ENCODE results near the gene MCM8. TPM values are rescaled to one million over a fixed set of nuclear protein-coding genes. Genes with fewer than 3 reads are reported as not detected.

Gene MCM8
- total RNA-seq, 6 donors from 2014 or later, result 2.9 to 7.5 (median 3.9) TPM

GRCh38 chr20:5913166-5913565 lies 37.3 kb upstream of the MCM8 start:
- TF ChIP-seq POLR2AphosphoS5 (IDR thresholded peaks at IDR 0.05) (no peak), CTCF (IDR thresholded peaks at IDR 0.05) (no peak), EP300 (IDR thresholded peaks at IDR 0.05) (no peak), POLR2A (IDR thresholded peaks at IDR 0.05) (no peak)
- peaks cover 0 to 8% (median 4%) of the 10 kb centered on the region in 4 donors for H3K27me3 ChIP-seq
- H3K4me3 ChIP-seq, result no peak overlapping the region
- H3K4me1 ChIP-seq, result peaks cover 4 to 9% (median 7%) of the 10 kb centered on the region in 4 donors
- no peaks in the 10 kb centered on the region for H3K36me3 ChIP-seq
- WGBS, 2 donors, result 66 to 82% methylated on average over 2 of the region's 2 CpGs
- H3K27ac ChIP-seq, result no peak overlapping the region
- ATAC-seq (ENCODE audit: low FRiP score in 2 of 2) (no peak), DNase-seq (no peak)
- H3K9me3 ChIP-seq, result no peaks in the 10 kb centered on the region

GRCh38 chr20:5914859-5915258 lies 35.6 kb upstream of the MCM8 start:
- 0 to 35% methylated on average over 1 of the region's 1 CpG for WGBS, 2 donors
- TF ChIP-seq CTCF (IDR thresholded peaks at IDR 0.05) (no peak), EP300 (IDR thresholded peaks at IDR 0.05) (no peak), POLR2A (IDR thresholded peaks at IDR 0.05) (no peak), POLR2AphosphoS5 (IDR thresholded peaks at IDR 0.05) (no peak)
- DNase-seq, result no peak
- ATAC-seq (ENCODE audit: low FRiP score in 2 of 2), result no peak
- H3K9me3 ChIP-seq, result no peaks in the 10 kb centered on the region
- H3K4me1 ChIP-seq, result peaks cover 4 to 9% (median 7%) of the 10 kb centered on the region in 4 donors
- H3K36me3 ChIP-seq, result no peaks in the 10 kb centered on the region
- H3K27me3 ChIP-seq, result peaks cover 0 to 8% (median 4%) of the 10 kb centered on the region in 4 donors
- no peak overlapping the region for H3K27ac ChIP-seq
- no peak overlapping the region for H3K4me3 ChIP-seq

- WGBS, 2 donors, result 24 to 49% methylated on average over 3 of the region's 3 CpGs
- Histone ChIP-seq H3K36me3 (no peaks in the 10 kb centered on the region), H3K4me1 (no peaks in the 10 kb centered on the region), H3K9me3 (no peaks in the 10 kb centered on the region), H3K27ac (no peak overlapping the region), H3K27me3 (no peaks in the 10 kb centered on the region), H3K4me3 (no peak overlapping the region)
- no peak for DNase-seq
- TF ChIP-seq CTCF (IDR thresholded peaks at IDR 0.05), result no peak
- TF ChIP-seq POLR2A (IDR thresholded peaks at IDR 0.05), result no peak
- no peak for TF ChIP-seq POLR2AphosphoS5 (IDR thresholded peaks at IDR 0.05)
- TF ChIP-seq EP300 (IDR thresholded peaks at IDR 0.05), result no peak
- no peak for ATAC-seq (ENCODE audit: low FRiP score in 2 of 2)
Measured at GRCh38 chr20:5918856-5919625, 31.4 kb upstream of the MCM8 start.

- WGBS, 2 donors, result 70 to 72% methylated on average over 8 of the region's 8 CpGs
- H3K36me3 ChIP-seq, result no peaks in the 10 kb centered on the region
- ATAC-seq (ENCODE audit: low FRiP score in 2 of 2) (no peak), DNase-seq (no peak)
- H3K9me3 ChIP-seq, result no peaks in the 10 kb centered on the region
- H3K4me3 ChIP-seq, result no peak overlapping the region
- H3K27me3 ChIP-seq, result no peaks in the 10 kb centered on the region
- TF ChIP-seq POLR2A (IDR thresholded peaks at IDR 0.05) (no peak), CTCF (IDR thresholded peaks at IDR 0.05) (no peak), EP300 (IDR thresholded peaks at IDR 0.05) (no peak), POLR2AphosphoS5 (IDR thresholded peaks at IDR 0.05) (no peak)
- H3K4me1 ChIP-seq, result no peaks in the 10 kb centered on the region
- H3K27ac ChIP-seq, result no peak overlapping the region
Measured at GRCh38 chr20:5919626-5920544, 30.6 kb upstream of the MCM8 start.

All from upper lobe of left lung (tissue), 6 donors.